ENCODE data around the gene EXOC2.

EXOC2 gene

DNA sequence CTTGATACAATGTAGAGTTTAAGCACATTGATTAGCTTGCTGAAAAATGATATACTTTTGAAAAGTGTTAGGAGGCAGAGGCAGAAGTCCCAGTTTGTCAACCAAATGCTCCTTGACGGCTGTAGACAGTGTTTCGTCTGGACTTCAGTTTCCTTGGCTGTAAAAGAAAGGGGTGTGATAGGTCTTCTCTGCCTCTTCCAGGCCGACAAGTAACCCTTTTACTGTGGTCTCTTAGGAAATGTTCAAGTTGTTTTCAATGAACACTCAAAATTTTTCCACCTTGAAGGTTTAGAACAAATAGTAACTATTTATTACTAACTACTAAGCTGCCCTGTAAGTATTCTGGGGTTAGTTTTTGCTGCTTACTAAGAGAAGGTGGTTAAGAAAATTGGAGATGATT lies 179.0 kb downstream of the EXOC2 start:
- ATAC-seq (replicated peaks; ENCODE audit: extremely low read depth, poor library complexity, severe bottlenecking) (no peak), DNase-seq (ENCODE audit: low spot score in 2 of 2) (no peak)
- no peaks in the 10 kb centered on the region for H3K9me3 Mint-ChIP-seq
- H3K36me3 Mint-ChIP-seq (ENCODE audit: insufficient read depth), result peaks cover 9% of the 10 kb centered on the region
- no peak overlapping the region for H3K27ac Mint-ChIP-seq (ENCODE audit: low read depth)
- H3K4me1 Mint-ChIP-seq, result peaks cover 53% of the 10 kb centered on the region
- no peaks in the 10 kb centered on the region for H3K27me3 Mint-ChIP-seq
- no peak overlapping the region for H3K4me3 Mint-ChIP-seq

DNA sequence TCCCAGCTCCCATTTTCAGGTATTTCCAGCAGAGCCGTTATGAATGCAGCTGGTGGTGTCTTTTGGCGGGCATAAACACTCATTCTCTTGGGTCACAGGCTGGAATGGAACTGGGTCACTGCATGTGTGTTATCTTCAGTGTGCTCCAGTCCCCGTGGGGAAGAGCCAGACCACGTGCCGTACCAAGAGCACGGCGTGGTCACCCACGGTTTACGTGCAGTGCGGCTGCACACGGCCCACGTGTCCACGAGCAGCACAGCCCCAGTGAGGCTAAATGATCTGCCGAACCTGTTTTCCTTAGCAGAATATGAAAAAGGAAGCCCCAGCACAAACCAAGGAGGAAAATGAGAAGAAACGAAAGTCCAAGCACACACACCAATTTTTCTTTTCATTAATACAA lies 179.9 kb downstream of the EXOC2 start:
- Mint-ChIP-seq H3K36me3 (ENCODE audit: insufficient read depth) (peaks cover 8% of the 10 kb centered on the region), H3K27me3 (no peaks in the 10 kb centered on the region), H3K9me3 (no peaks in the 10 kb centered on the region), H3K4me1 (peaks cover 62% of the 10 kb centered on the region), H3K4me3 (no peak overlapping the region), H3K27ac (ENCODE audit: low read depth) (no peak overlapping the region)
- no peak for ATAC-seq (replicated peaks; ENCODE audit: extremely low read depth, poor library complexity, severe bottlenecking)
- no peak for DNase-seq (ENCODE audit: low spot score in 2 of 2)

GRCh38 chr6:511488-512137 lies 181.3 kb downstream of the EXOC2 start:
- ATAC-seq (replicated peaks; ENCODE audit: extremely low read depth, poor library complexity, severe bottlenecking), result no peak
- Mint-ChIP-seq H3K4me3 (no peak overlapping the region), H3K27ac (ENCODE audit: low read depth) (peak overlapping the region; percentile 3), H3K36me3 (ENCODE audit: insufficient read depth) (peaks cover 6% of the 10 kb centered on the region), H3K4me1 (peaks cover 67% of the 10 kb centered on the region), H3K27me3 (no peaks in the 10 kb centered on the region), H3K9me3 (no peaks in the 10 kb centered on the region)
- no peak for DNase-seq (ENCODE audit: low spot score in 2 of 2)

- H3K27me3 Mint-ChIP-seq, result no peaks in the 10 kb centered on the region
- no peak for ATAC-seq (replicated peaks; ENCODE audit: extremely low read depth, poor library complexity, severe bottlenecking)
- H3K27ac Mint-ChIP-seq (ENCODE audit: low read depth), result peak overlapping the region; percentile 71
- H3K4me1 Mint-ChIP-seq, result peaks cover 66% of the 10 kb centered on the region
- H3K4me3 Mint-ChIP-seq, result no peak overlapping the region
- no peaks in the 10 kb centered on the region for H3K9me3 Mint-ChIP-seq
- no peak for DNase-seq (ENCODE audit: low spot score in 2 of 2)
- peaks cover 7% of the 10 kb centered on the region for H3K36me3 Mint-ChIP-seq (ENCODE audit: insufficient read depth)
Measured at GRCh38 chr6:509676-510075, 183.3 kb downstream of the EXOC2 start.

GRCh38 chr6:508614-509013 lies 184.3 kb downstream of the EXOC2 start:
- Mint-ChIP-seq H3K4me3 (no peak overlapping the region), H3K4me1 (peaks cover 61% of the 10 kb centered on the region), H3K27ac (ENCODE audit: low read depth) (no peak overlapping the region), H3K36me3 (ENCODE audit: insufficient read depth) (peaks cover 9% of the 10 kb centered on the region), H3K9me3 (no peaks in the 10 kb centered on the region), H3K27me3 (no peaks in the 10 kb centered on the region)
- ATAC-seq (replicated peaks; ENCODE audit: extremely low read depth, poor library complexity, severe bottlenecking) (no peak), DNase-seq (ENCODE audit: low spot score in 2 of 2) (no peak)

DNA sequence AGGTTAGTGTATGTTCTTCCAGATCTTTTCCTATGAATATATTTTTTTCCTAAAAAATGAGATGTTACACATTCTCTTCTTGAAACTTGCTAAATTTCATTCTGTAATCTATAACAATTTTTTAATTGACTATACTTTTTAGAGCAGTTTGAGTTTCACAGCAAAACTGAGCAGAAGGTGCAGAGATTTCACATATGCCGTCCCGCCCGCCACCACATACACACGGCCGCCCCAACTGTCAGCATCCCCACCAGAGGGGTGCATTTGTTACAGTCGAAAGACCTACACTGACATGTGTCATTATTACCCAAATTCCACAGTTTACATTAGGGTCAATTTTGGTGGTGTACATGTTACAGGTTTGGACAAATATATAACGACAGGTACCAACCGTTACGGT lies 184.9 kb downstream of the EXOC2 start:
- Mint-ChIP-seq H3K4me1 (peaks cover 55% of the 10 kb centered on the region), H3K4me3 (no peak overlapping the region), H3K9me3 (no peaks in the 10 kb centered on the region), H3K27ac (ENCODE audit: low read depth) (no peak overlapping the region), H3K27me3 (no peaks in the 10 kb centered on the region), H3K36me3 (ENCODE audit: insufficient read depth) (peaks cover 8% of the 10 kb centered on the region)
- no peak for DNase-seq (ENCODE audit: low spot score in 2 of 2)
- no peak for ATAC-seq (replicated peaks; ENCODE audit: extremely low read depth, poor library complexity, severe bottlenecking)

DNA sequence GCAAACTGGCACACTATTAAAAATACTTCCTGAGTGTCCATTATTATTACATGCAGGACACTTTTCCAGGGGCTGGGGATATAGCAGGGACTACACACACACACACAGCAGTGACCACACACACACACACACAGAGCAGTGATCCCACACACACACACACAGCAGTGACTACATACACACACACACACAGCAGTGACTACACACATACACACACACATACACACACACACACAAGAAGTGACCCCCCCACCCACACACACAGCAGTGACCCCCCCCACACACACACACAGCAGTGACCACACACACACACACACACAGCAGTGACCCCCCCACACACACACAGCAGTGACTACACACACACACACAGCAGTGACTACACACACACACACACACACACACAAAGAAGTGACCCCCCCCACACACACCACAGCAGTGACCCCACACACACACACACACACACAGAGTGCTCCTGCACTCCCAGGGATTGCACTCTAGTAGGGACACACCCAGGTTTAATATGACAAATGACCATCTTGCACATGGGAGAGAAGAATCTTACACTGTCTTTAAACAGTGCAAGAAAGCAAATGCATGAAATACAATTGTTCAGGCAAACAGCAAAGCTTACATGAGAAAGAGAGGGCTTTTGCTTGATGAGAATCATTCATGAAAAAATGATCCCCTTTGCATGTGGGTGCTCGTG lies 185.9 kb downstream of the EXOC2 start:
- DNase-seq (ENCODE audit: low spot score in 2 of 2), result no peak
- Mint-ChIP-seq H3K9me3 (no peaks in the 10 kb centered on the region), H3K4me3 (no peak overlapping the region)

GRCh38 chr6:506508-506907 lies 186.4 kb downstream of the EXOC2 start:
- ATAC-seq (replicated peaks; ENCODE audit: extremely low read depth, poor library complexity, severe bottlenecking) (no peak), DNase-seq (ENCODE audit: low spot score in 2 of 2) (no peak)
- H3K27me3 Mint-ChIP-seq, result no peaks in the 10 kb centered on the region
- H3K27ac Mint-ChIP-seq (ENCODE audit: low read depth), result peak overlapping the region; percentile 66
- peaks cover 63% of the 10 kb centered on the region for H3K4me1 Mint-ChIP-seq
- H3K9me3 Mint-ChIP-seq, result no peaks in the 10 kb centered on the region
- H3K36me3 Mint-ChIP-seq (ENCODE audit: insufficient read depth), result peaks cover 6% of the 10 kb centered on the region
- no peak overlapping the region for H3K4me3 Mint-ChIP-seq

More for the DNA sequence above, 185.9 kb downstream of the EXOC2 start:
- Mint-ChIP-seq H3K27ac (ENCODE audit: low read depth) (peak overlapping the region; percentile 66), H3K27me3 (no peaks in the 10 kb centered on the region), H3K36me3 (ENCODE audit: insufficient read depth) (peaks cover 6% of the 10 kb centered on the region), H3K4me1 (peaks cover 62% of the 10 kb centered on the region)
- no peak for ATAC-seq (replicated peaks; ENCODE audit: extremely low read depth, poor library complexity, severe bottlenecking)

DNA sequence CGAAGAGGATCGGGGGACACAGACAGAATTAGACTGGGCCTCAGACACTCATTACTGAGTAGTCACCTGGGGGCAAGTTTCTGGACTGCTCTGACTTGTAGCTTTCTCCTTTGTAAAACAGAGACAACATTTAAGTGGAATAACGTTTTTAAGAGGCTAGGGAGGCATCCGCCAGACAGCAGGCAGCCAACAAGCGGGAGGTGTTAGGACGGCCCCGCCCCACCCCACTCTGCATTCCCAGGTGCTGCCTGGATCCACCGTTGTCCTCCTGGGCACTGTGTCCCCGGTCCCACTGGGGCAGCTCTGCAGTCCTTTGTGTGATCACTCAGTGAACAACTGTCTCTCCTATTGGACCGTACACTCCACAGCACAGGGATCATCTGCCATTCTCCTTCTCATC lies 187.6 kb downstream of the EXOC2 start:
- Mint-ChIP-seq H3K4me1 (peaks cover 60% of the 10 kb centered on the region), H3K9me3 (no peaks in the 10 kb centered on the region), H3K27ac (ENCODE audit: low read depth) (no peak overlapping the region), H3K4me3 (no peak overlapping the region), H3K27me3 (no peaks in the 10 kb centered on the region), H3K36me3 (ENCODE audit: insufficient read depth) (peaks cover 6% of the 10 kb centered on the region)
- no peak for DNase-seq (ENCODE audit: low spot score in 2 of 2)
- ATAC-seq (replicated peaks; ENCODE audit: extremely low read depth, poor library complexity, severe bottlenecking), result no peak

DNA sequence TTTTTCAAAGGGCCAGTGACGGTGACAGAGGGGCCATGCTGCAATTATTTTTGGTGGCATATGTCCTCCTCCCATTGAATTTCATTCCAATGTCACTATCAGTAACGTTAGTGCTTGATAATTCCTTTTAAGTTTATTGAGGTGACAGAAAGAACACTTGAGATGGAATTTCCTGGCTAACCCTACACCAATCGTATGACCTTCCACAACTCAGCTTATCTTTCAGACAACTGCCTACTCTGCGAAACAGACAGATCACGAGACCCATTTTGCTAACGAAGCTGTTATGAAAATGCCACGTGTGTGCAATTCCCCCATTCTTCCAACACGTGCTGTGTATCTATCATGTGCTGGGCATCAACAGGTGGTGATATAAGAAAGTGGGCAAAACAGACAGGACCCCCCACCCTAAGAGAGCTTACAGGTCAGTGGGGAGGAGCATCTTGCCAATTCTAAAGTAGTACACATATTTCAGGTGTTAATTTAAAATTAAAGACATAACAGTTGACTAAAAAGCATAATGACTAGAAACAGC lies 188.4 kb downstream of the EXOC2 start:
- ATAC-seq (replicated peaks; ENCODE audit: extremely low read depth, poor library complexity, severe bottlenecking), result no peak
- Mint-ChIP-seq H3K36me3 (ENCODE audit: insufficient read depth) (peaks cover 6% of the 10 kb centered on the region), H3K4me3 (no peak overlapping the region), H3K9me3 (no peaks in the 10 kb centered on the region), H3K27ac (ENCODE audit: low read depth) (no peak overlapping the region), H3K27me3 (no peaks in the 10 kb centered on the region), H3K4me1 (peaks cover 60% of the 10 kb centered on the region)
- no peak for DNase-seq (ENCODE audit: low spot score in 2 of 2)

- Mint-ChIP-seq H3K27me3 (no peaks in the 10 kb centered on the region), H3K4me1 (peaks cover 60% of the 10 kb centered on the region), H3K36me3 (ENCODE audit: insufficient read depth) (peaks cover 11% of the 10 kb centered on the region), H3K4me3 (no peak overlapping the region), H3K9me3 (no peaks in the 10 kb centered on the region), H3K27ac (ENCODE audit: low read depth) (peak overlapping the region; percentile 68)
- ATAC-seq (replicated peaks; ENCODE audit: extremely low read depth, poor library complexity, severe bottlenecking) (no peak), DNase-seq (ENCODE audit: low spot score in 2 of 2) (no peak)
Measured at GRCh38 chr6:503610-504362, 189.2 kb downstream of the EXOC2 start.

DNA sequence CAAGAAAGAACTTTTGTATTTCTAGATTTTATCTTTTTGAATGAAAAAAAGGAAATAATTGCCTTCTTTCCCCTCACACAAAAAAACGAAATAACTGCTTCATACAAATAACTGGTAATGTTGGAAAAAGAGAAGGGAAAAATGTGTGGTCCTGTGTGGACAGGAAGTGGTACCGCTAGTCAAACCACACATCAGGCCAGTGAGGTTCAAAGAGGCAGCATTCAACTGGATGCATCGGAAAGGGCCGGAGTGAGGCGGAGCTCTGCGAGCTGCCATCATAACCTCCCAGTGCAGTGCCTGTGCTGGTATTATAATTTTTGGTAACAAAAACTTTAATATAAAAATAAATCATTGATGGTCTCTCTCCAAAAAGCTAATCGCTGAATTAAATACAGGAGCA lies 190.2 kb downstream of the EXOC2 start:
- H3K27ac Mint-ChIP-seq (ENCODE audit: low read depth), result peak overlapping the region; percentile 86
- no peaks in the 10 kb centered on the region for H3K9me3 Mint-ChIP-seq
- peaks cover 61% of the 10 kb centered on the region for H3K4me1 Mint-ChIP-seq
- no peak for ATAC-seq (replicated peaks; ENCODE audit: extremely low read depth, poor library complexity, severe bottlenecking)
- H3K36me3 Mint-ChIP-seq (ENCODE audit: insufficient read depth), result peaks cover 10% of the 10 kb centered on the region
- H3K4me3 Mint-ChIP-seq, result peak overlapping the region; percentile 88
- DNase-seq (ENCODE audit: low spot score in 2 of 2), result no peak
- no peaks in the 10 kb centered on the region for H3K27me3 Mint-ChIP-seq

All from central memory CD8-positive, alpha-beta T cell (primary cell).